Measurements from ENCODE around the gene NTNG1. TPM values are rescaled to one million over a fixed set of nuclear protein-coding genes. Genes with fewer than 3 reads are reported as not detected.

The NTNG1 gene
- total RNA-seq, 1 donor from 2014 or later: not detected

DNA sequence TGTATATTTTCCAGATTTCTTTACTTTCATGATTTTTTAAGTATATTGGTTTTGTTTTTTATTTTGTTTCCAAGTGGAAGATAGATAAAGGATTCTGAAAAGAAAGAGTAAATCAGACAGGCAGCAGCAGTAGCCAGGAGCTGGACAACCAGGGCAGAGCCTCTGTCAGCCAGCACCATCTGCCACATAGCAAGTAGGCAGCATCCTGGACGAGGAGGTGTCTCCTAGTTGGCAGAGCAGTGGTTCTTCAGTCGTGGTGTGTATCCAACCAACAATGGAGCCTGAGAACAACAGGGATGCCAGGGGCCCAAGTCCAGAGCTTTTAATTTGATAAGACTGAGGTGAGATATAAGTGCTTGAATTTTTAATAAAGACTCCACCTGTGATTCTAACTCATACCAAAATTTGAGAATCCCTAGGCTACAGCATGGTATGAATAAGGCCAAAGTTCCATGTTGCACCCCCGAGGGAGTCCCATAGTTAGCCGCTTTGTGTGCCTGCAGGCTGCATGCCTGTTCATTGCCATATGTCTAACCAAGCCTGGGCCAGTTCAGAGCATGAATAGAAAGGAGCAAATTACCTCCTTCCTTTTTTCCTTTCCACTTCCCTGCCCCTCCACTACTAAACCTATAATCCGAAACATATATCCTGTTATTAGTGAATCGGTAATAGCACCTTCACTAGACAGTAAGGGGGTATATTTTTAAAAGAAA, 153.2 kb downstream of the NTNG1 start:
- no peaks in the 10 kb centered on the region for H3K27me3 Mint-ChIP-seq (ENCODE audit: low read depth)
- no peak overlapping the region for H3K27ac Mint-ChIP-seq
- no peak for DNase-seq (ENCODE audit: low spot score)
- intact Hi-C loops (cut with micrococcal nuclease): no loop called here
- no peak overlapping the region for H3K4me3 Mint-ChIP-seq (ENCODE audit: low read depth)
- H3K9me3 Mint-ChIP-seq: no peaks in the 10 kb centered on the region
- no peaks in the 10 kb centered on the region for H3K36me3 Mint-ChIP-seq (ENCODE audit: low read depth)
- H3K4me1 Mint-ChIP-seq (ENCODE audit: low read depth): no peaks in the 10 kb centered on the region

- H3K36me3 Mint-ChIP-seq (ENCODE audit: low read depth): no peaks in the 10 kb centered on the region
- no peaks in the 10 kb centered on the region for H3K9me3 Mint-ChIP-seq
- no peaks in the 10 kb centered on the region for H3K27me3 Mint-ChIP-seq (ENCODE audit: low read depth)
- DNase-seq (ENCODE audit: low spot score): no peak
- no peaks in the 10 kb centered on the region for H3K4me1 Mint-ChIP-seq (ENCODE audit: low read depth)
- H3K27ac Mint-ChIP-seq: no peak overlapping the region
- intact Hi-C loops (cut with micrococcal nuclease): no loop called here
- no peak overlapping the region for H3K4me3 Mint-ChIP-seq (ENCODE audit: low read depth)
These were observed 153.8 kb downstream of the NTNG1 start for GRCh38 chr1:107294686-107295085.

- intact Hi-C loops (cut with micrococcal nuclease): no loop called here
- no peaks in the 10 kb centered on the region for H3K4me1 Mint-ChIP-seq (ENCODE audit: low read depth)
- H3K4me3 Mint-ChIP-seq (ENCODE audit: low read depth): no peak overlapping the region
- H3K36me3 Mint-ChIP-seq (ENCODE audit: low read depth): no peaks in the 10 kb centered on the region
- H3K27me3 Mint-ChIP-seq (ENCODE audit: low read depth): no peaks in the 10 kb centered on the region
- H3K9me3 Mint-ChIP-seq: no peaks in the 10 kb centered on the region
- H3K27ac Mint-ChIP-seq: no peak overlapping the region
- no peak for DNase-seq (ENCODE audit: low spot score)
These were observed 156.8 kb downstream of the NTNG1 start for GRCh38 chr1:107297681-107298080.

DNA sequence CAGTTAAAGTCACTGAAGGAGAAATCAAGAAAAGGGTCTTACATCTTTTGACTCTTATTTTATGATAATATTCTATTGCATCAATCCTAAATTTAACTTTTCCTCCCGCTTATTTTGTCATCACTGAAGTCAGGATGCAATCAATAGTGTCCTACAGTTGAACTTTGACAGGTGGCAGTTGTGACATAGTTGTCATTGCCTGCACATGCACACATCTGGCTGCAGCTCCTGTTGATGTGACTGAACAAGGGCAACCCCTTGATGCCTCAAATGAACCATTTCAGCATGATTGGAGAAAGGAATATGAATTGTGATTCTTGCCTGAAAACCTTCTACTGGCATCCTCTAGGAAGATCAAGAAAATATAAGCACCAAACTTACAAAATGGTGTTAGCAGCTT, 157.7 kb downstream of the NTNG1 start:
- H3K27me3 Mint-ChIP-seq (ENCODE audit: low read depth): no peaks in the 10 kb centered on the region
- no peaks in the 10 kb centered on the region for H3K9me3 Mint-ChIP-seq
- DNase-seq (ENCODE audit: low spot score): no peak
- H3K36me3 Mint-ChIP-seq (ENCODE audit: low read depth): no peaks in the 10 kb centered on the region
- intact Hi-C loops (cut with micrococcal nuclease): no loop called here
- H3K27ac Mint-ChIP-seq: no peak overlapping the region
- no peak overlapping the region for H3K4me3 Mint-ChIP-seq (ENCODE audit: low read depth)
- no peaks in the 10 kb centered on the region for H3K4me1 Mint-ChIP-seq (ENCODE audit: low read depth)

DNA sequence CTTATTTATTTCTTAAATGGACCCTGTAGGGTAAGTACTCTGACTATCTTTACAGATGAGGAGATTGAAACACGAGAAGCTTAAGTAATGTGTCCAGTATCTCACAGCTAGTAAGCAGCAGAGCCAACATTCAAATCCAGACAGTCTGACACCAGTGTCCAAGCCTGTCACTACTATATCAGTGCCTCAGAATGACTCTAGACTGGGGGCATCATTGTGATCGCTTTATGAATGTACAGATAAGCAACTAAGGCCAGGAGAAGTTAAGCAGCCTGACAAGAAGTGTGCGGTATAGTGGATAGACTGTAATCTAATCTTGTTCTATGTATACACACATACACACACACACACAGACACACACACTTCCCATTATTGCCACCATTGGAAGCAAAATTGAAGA, 158.7 kb downstream of the NTNG1 start:
- no peaks in the 10 kb centered on the region for H3K9me3 Mint-ChIP-seq
- no peaks in the 10 kb centered on the region for H3K36me3 Mint-ChIP-seq (ENCODE audit: low read depth)
- H3K27me3 Mint-ChIP-seq (ENCODE audit: low read depth): no peaks in the 10 kb centered on the region
- H3K4me1 Mint-ChIP-seq (ENCODE audit: low read depth): no peaks in the 10 kb centered on the region
- H3K4me3 Mint-ChIP-seq (ENCODE audit: low read depth): no peak overlapping the region
- no peak overlapping the region for H3K27ac Mint-ChIP-seq
- no peak for DNase-seq (ENCODE audit: low spot score)
- intact Hi-C loops (cut with micrococcal nuclease): no loop called here

GRCh38 chr1:107309962-107310361, 169.1 kb downstream of the NTNG1 start:
- no peaks in the 10 kb centered on the region for H3K36me3 Mint-ChIP-seq (ENCODE audit: low read depth)
- no peak overlapping the region for H3K4me3 Mint-ChIP-seq (ENCODE audit: low read depth)
- H3K27me3 Mint-ChIP-seq (ENCODE audit: low read depth): no peaks in the 10 kb centered on the region
- no peak overlapping the region for H3K27ac Mint-ChIP-seq
- H3K9me3 Mint-ChIP-seq: no peaks in the 10 kb centered on the region
- H3K4me1 Mint-ChIP-seq (ENCODE audit: low read depth): no peaks in the 10 kb centered on the region
- intact Hi-C loops (cut with micrococcal nuclease): no loop called here
- DNase-seq (ENCODE audit: low spot score): no peak

- Mint-ChIP-seq H3K27ac (no peak overlapping the region), H3K27me3 (ENCODE audit: low read depth) (no peaks in the 10 kb centered on the region), H3K4me1 (ENCODE audit: low read depth) (no peaks in the 10 kb centered on the region), H3K4me3 (ENCODE audit: low read depth) (no peak overlapping the region), H3K9me3 (no peaks in the 10 kb centered on the region), H3K36me3 (ENCODE audit: low read depth) (no peaks in the 10 kb centered on the region)
- DNase-seq (ENCODE audit: low spot score): no peak
- intact Hi-C loops (cut with micrococcal nuclease): no loop called here
These were observed 174.8 kb downstream of the NTNG1 start for GRCh38 chr1:107315652-107316051.

DNA sequence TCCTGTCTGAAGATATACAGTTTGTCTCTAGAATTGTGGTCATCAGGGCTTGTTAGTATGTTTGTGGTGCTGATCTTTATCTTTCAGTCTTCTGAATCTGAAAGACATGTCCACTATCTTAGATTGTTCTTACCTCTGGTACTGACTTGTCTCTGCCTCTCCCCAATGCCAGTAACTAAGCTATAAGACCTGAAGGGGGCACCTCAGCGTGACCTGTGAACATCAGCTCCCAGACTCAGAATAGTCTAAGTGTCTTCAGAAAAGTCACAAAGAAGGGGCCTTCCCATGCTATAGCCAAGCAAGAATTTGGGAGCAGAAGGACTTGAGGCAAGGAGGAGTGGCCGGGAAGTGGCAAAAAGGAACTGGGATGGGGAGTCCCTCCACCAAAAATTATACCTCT, 178.1 kb downstream of the NTNG1 start:
- H3K27me3 Mint-ChIP-seq (ENCODE audit: low read depth): no peaks in the 10 kb centered on the region
- no peak for DNase-seq (ENCODE audit: low spot score)
- no peak overlapping the region for H3K4me3 Mint-ChIP-seq (ENCODE audit: low read depth)
- no peaks in the 10 kb centered on the region for H3K9me3 Mint-ChIP-seq
- no peak overlapping the region for H3K27ac Mint-ChIP-seq
- intact Hi-C loops (cut with micrococcal nuclease): no loop called here
- no peaks in the 10 kb centered on the region for H3K36me3 Mint-ChIP-seq (ENCODE audit: low read depth)
- no peaks in the 10 kb centered on the region for H3K4me1 Mint-ChIP-seq (ENCODE audit: low read depth)

GRCh38 chr1:107323784-107324183, 182.9 kb downstream of the NTNG1 start:
- intact Hi-C loops (cut with micrococcal nuclease): no loop called here
- no peaks in the 10 kb centered on the region for H3K27me3 Mint-ChIP-seq (ENCODE audit: low read depth)
- no peak overlapping the region for H3K4me3 Mint-ChIP-seq (ENCODE audit: low read depth)
- H3K9me3 Mint-ChIP-seq: no peaks in the 10 kb centered on the region
- no peaks in the 10 kb centered on the region for H3K36me3 Mint-ChIP-seq (ENCODE audit: low read depth)
- DNase-seq (ENCODE audit: low spot score): no peak
- H3K27ac Mint-ChIP-seq: no peak overlapping the region
- H3K4me1 Mint-ChIP-seq (ENCODE audit: low read depth): no peaks in the 10 kb centered on the region

DNA sequence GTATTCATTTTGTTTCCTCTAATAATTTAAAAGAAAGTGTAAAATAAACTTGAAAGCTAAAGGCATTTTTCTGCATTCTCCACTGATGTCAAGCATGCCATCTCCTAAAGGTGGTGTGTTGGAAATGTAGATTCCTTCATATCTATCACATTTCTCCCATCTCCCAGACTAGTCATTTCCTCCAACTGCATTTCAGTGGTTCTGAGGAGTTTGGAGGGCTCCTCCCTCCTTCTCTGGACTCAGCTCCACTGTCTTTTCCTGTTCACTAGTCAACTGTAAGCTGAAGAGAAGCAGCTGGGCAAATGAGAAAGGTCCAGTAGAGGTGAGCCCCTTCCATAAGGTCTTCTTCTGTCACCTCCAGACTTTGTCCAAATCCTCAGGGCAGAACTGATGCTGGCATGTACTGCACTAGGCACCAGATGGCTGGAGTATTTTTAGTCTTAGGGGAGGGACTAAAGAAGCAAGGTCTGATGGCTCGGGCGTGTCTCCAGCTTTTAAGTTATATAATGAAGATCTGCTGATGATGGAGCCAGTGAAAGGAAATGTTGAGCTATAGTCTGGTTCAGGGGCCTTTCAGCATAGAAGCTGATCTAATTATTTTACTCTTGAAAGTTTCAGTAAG, 186.1 kb downstream of the NTNG1 start:
- DNase-seq (ENCODE audit: low spot score): no peak
- Mint-ChIP-seq H3K4me3 (ENCODE audit: low read depth) (no peak overlapping the region), H3K4me1 (ENCODE audit: low read depth) (no peaks in the 10 kb centered on the region), H3K9me3 (no peaks in the 10 kb centered on the region), H3K36me3 (ENCODE audit: low read depth) (no peaks in the 10 kb centered on the region), H3K27me3 (ENCODE audit: low read depth) (no peaks in the 10 kb centered on the region), H3K27ac (no peak overlapping the region)
- intact Hi-C loops (cut with micrococcal nuclease): no loop called here

DNA sequence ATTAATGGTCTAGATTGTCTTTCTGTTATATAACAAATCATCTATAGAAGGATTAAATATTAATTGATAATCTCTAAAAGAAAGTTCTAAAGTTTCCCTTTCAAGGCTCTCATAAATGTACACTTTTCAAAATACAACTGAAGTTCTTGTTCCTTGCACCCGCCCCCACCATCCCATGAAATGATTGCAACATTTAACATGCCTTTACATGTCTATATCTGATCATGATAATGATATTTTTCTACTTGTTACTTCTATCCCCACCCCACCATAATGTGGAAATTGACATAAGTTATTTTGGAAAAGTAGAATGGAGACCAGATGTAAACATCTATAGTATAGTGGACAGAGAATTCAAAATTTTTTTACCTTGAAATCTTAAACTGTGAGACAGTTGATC, 186.6 kb downstream of the NTNG1 start:
- H3K27me3 Mint-ChIP-seq (ENCODE audit: low read depth): no peaks in the 10 kb centered on the region
- no peaks in the 10 kb centered on the region for H3K36me3 Mint-ChIP-seq (ENCODE audit: low read depth)
- intact Hi-C loops (cut with micrococcal nuclease): no loop called here
- H3K4me1 Mint-ChIP-seq (ENCODE audit: low read depth): no peaks in the 10 kb centered on the region
- H3K9me3 Mint-ChIP-seq: no peaks in the 10 kb centered on the region
- no peak overlapping the region for H3K27ac Mint-ChIP-seq
- no peak for DNase-seq (ENCODE audit: low spot score)
- H3K4me3 Mint-ChIP-seq (ENCODE audit: low read depth): no peak overlapping the region

DNA sequence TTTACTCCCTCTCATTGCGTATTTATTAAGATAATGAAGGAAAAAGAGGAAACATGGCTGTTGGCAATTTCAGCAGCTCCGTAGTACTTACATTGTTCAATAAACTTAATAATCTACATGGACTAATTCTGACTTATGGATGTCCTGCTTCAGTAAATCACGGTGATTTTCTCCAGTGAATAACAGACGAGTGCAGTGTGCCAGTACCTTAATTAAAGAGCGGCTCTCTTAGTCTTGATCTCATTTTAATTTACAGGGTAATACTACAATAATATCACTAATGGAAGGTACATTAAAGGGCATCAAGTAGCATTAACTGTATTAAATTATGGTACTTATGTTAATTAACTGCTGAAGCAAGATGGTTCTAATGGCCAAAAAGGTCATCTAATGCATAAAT, 187.2 kb downstream of the NTNG1 start:
- no peaks in the 10 kb centered on the region for H3K4me1 Mint-ChIP-seq (ENCODE audit: low read depth)
- H3K9me3 Mint-ChIP-seq: no peaks in the 10 kb centered on the region
- H3K27me3 Mint-ChIP-seq (ENCODE audit: low read depth): no peaks in the 10 kb centered on the region
- DNase-seq (ENCODE audit: low spot score): no peak
- H3K4me3 Mint-ChIP-seq (ENCODE audit: low read depth): no peak overlapping the region
- H3K36me3 Mint-ChIP-seq (ENCODE audit: low read depth): no peaks in the 10 kb centered on the region
- intact Hi-C loops (cut with micrococcal nuclease): no loop called here
- no peak overlapping the region for H3K27ac Mint-ChIP-seq

- H3K4me1 Mint-ChIP-seq (ENCODE audit: low read depth): no peaks in the 10 kb centered on the region
- no peaks in the 10 kb centered on the region for H3K9me3 Mint-ChIP-seq
- H3K27me3 Mint-ChIP-seq (ENCODE audit: low read depth): no peaks in the 10 kb centered on the region
- DNase-seq (ENCODE audit: low spot score): no peak
- intact Hi-C loops (cut with micrococcal nuclease): no loop called here
- no peak overlapping the region for H3K4me3 Mint-ChIP-seq (ENCODE audit: low read depth)
- H3K27ac Mint-ChIP-seq: no peak overlapping the region
- no peaks in the 10 kb centered on the region for H3K36me3 Mint-ChIP-seq (ENCODE audit: low read depth)
These were observed 198.9 kb downstream of the NTNG1 start for GRCh38 chr1:107339775-107340174.
